GM18867 (cell line): Measurements from ENCODE around the gene ACAA1.

Experiments
- ATAC-seq: cut with Tn5 transposase; IDR thresholded peaks from one replicate; pipeline ENCODE4 v1.9.1; 2021; ENCODE audit warnings: mild to moderate bottlenecking, moderate library complexity; ENCODE audit not compliant: unreplicated experiment

ACAA1 gene

DNA sequence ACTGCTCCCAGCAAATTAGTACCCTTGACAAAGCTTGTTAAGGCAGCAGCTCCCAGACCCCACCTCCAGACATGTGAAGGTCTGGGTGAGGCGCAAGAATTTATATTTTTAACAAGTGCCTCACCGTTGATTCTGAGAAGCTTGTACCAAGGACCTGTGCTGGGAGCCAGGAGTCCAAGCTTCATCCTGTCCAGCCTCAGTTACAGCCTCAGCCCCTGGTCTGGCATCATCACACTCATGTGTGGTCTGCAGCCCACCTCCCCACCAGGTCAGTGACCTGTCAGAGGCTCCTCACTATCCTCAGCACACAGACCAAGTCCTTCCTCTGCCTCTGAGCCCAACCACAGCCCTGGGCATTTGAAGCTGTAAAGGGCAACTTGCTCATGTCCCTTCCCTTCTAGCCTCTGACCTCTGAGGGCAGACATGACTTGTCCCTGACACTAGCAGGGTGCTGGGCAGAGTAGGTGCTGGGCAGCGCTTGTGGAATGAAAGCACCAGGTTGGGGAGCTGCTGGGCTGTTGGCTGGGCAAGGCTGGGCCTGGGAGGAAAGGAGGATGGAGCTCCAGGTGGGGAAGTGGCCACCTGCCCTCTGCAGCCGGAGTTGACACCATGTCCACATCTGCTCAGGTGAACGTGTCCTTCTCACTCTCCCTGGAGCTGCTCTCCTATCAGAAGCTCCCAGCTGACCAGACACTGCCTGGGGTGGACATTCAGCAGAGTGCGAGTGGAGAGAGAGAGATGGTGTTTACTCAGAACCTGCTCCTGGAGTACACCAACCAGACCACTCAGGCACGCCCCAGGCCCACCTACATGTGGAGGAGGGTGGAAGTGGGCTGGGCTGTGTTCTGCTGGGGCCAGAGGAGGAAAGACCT, 16.9 kb downstream of the ACAA1 start:
- no peak for ATAC-seq

DNA sequence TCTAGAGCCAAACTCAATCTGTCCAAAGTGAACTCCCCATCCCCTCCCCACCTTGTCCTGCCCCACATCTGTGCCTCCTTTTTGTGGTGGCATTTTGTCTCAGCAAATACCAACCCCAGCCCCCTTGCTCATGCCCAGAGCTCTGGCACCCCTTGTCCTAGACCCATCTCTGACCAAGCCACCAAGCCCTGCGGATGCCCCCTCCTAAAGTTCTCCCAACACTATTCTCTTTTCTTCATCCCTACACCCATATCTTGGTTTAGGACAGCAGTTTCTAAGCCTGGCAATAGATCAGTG, 17.7 kb downstream of the ACAA1 start:
- ATAC-seq = no peak

DNA sequence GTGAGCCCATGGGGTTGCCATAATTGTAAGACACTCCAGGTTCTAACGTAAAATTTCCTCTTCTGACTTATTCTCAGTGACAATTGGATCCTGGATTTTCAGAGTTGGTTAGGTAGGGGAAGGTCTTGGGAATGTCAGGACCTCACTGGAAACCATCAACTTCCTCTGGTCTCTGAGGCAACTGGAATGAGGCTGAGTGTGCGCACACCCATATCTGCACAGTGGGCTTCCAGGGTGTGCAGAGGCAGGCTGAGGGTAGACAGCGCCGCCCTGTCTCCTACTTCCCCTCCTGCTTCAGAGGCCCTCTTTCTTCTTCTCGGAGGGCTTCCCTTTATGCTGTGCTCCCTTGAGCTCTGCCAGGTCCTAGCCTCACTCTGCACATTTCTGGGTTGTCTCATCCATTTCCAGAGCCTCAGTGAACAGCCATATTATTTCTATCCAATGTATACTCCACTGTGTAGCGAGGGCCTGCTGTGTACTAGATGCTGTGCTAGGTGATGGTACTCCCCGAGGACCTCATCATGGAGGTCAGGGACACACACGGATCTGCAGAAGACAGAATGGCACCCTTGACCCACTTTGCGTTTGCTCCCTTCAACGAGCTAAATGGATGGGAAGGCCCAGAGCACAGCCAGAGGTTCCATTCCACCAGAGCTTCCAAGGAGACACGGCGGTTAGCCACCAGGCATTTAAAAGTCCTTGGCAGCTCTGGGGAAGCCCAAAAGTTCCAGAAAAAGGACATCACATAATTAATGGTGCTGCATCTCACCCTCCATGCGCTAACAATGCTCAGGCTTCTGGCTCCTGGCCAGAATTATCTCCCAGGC, 18.3 kb downstream of the ACAA1 start:
- ATAC-seq = no peak

DNA sequence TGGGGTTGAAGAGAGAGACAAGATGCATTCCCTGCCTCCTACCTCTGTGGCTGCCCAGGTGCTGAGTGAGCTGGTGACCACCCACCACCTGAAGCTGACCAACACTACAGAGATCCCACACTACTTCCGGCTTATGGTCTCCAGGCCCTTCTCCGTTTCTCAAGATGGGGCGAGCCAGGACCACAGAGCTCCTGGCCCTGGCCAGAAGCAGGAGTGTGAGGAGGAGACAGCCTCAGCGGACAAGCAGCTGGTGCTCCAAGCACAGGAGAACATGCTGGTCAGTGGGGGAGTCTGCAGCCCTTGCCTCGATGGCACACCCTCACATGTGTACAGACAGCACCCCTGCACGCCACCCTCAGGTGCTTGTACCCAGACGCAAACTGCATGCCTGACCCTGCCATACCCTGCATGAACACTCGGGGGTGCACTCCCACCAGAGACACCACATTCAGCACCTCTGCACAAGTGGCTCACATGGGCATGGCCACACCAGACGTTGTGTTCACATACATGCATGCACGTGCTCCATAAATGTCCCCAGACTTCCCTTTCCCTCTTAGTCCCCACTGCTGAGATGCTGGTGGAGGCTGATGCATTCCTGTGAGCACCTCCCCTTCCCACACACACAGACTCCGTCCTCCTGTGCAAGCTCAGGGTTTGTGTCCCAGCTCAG, 19.0 kb downstream of the ACAA1 start:
- ATAC-seq = peak; percentile 85

DNA sequence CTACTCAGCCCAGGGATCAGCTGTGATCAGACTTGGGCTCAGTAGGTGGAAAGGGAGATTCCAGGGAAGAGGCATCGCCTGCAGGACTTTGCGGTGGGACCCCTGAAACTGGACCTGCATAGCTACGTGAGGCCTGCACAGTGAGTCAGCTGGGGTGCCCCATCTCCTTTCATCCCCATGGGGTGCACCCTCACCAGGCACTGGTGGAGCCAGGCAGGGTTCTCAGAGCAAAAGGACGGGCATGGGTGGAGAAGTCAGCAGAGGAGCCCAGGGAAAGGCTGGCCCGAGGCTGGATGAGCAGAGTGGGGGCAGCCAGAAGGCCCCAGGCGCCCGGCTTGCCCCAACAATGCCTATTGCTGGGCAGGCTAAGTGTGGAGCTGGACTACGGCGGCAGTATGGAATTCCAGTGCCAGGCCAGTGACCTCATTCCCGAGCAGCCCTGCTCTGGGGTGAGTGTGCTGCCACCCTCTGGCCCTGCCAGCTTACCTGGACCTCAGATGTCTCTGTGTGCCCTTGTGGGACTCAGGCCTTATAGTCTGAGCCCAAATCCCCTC, 19.7 kb downstream of the ACAA1 start:
- ATAC-seq = no peak

DNA sequence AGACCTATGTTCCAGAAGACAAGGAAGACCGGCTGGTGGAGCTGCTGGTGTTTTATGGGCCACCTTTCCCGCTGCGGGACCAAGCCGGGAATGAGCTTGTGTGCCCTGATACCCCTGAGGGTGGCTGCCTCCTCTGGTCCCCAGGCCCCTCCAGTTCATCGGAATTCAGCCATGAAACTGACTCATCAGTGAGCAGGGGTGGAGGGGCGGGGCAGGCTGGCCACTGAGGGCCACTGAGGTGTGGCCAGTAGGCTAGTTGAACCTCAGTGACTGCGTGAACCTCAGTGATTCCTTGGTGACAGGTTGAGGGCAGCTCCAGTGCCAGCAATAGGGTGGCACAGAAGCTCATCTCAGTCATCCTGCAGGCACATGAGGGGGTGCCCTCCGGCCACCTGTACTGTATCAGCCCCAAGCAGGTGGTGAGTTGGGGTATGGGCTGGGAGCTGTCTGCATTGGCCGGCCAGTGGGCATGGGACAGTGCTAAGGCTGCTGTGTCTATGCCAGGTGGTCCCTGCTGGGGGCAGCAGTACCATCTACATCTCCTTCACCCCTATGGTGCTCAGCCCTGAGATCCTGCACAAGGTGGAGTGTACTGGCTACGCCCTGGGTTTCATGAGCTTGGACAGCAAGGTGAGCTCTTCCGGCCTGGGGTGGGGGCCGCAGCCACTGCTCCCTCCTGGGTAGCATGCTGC, 20.3 kb downstream of the ACAA1 start:
- ATAC-seq = no peak

DNA sequence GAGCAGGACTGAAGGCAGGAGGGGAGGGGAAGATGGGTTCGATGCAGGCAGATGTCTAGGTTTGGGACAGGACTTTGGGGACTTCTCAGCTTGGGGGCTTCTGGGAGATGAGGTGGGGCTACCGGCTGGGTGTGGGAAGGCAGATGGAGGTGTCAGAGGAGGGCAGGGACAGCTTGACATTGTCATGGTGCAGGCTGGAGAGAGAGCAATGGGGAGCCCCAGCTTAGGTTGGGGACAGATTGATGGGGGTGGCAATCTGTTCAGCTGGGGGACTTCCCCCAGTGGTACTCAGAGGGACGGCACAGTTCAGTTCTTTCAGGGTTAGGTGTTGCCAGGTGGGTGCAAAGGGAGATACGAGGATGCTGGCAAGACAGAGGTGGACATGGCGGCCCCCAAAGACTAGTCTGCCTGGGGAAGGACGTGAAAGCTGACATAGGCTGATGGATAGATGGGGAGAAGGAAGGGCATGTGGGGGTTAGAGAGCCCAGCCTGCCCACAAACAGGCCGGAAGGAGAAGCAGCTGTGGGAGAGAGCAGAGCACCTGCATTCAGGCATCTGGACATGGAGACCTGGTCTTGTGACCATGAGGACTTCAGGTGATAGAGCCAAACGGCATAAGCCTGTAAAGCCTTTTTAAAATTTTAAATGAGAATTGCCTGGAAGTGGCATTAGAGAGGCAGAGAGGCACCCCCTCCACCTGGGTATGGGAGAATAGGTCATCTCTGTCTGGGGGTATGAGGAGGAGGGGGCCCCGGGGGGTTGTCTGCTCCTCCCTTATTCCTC, 21.1 kb downstream of the ACAA1 start:
- no peak for ATAC-seq

DNA sequence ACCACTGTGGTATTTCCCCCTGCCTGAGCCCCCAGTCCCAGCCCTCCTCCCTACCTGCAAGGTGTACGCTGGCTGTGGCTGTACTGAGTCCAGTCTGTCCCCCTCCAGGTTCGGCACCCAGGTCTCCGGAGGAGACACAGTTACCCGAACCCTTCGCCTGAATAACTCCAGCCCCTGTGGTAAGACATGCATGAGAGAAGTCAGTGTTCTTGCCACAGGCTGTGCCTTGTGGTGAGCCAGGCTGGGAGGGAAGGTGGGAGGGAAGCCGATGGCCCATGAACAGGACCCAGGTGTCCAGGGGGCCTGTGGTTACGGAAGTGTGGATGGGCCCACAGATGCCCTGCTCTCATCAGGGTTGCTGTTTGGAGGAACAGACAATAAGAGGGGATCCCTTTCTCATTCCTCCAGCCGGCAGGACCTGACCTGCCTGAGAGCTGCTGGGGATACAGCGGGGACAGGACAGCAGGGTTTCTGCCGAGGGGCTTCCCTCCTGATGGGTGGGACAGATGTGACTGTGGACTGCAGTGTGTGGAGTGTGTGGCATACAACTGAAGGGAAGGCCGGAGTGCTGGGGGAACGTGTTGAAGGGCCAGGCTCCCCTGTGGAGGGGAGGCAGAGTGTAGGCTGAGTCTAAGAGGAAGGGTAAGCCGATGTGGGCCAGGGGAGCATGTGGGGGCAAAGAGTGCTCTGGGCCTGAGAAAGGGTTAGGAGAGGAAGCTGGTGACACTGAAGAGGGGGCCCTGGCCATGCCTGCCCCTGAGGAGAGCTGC, 21.9 kb downstream of the ACAA1 start:
- no peak for ATAC-seq

DNA sequence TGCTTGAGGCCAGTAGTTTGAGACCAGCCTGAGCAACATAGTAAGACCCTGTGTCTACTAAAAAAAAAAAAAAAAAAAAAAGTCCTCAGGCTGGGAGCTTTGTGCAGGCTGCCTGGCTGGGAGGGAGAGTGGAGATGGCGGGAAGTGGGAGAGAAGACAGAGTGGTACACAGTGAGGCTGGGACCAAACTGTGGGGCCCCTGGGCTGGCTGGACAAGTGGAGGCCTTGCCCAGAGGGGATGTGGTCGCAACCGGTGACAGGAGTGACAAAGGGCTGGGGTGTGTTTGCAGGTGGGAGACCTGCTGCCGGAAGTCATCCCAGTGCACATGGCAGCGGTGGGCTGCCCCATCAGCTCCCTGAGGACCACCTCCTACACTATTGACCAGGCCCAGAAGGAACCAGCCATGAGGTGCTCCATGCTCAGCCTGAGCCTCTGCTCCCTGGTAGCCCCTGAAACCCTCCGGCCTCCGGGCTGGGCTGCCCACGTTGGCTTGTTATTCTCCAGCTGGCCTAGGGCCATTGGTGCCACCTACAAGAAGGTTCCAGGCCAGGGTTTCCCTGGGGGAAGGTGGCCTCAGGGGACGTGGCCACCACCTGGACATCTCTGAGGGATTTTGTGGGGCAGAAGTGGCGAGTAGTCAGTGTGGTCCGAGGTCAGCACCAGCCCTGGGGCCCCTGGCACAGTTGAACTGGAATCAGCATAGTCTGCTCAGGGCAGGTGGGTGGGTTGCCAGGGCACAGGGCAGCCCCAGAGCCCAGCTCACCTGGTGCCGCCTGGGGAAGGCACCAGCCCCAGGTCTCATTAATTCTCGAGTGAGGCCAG, 22.7 kb downstream of the ACAA1 start:
- no peak for ATAC-seq

DNA sequence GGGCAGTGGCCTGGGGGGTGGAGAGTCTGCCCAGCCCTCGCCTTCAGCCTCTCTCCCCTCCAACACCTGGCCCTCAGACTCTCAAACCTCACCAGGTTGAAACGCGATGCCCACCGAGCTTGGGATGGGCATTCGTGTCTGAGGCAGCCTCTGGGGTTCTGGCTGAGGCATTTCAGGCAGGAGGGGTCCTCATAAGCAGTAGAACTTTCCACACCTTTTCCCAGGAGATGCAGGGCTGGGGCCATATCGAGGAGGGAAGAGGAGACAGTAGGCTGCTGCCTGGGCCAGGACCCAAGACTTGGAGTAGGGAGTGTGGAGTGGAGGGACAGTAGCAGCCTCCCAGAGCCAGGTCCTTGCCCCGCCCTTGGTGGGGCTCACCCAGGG, 24.6 kb downstream of the ACAA1 start:
- no peak for ATAC-seq

DNA sequence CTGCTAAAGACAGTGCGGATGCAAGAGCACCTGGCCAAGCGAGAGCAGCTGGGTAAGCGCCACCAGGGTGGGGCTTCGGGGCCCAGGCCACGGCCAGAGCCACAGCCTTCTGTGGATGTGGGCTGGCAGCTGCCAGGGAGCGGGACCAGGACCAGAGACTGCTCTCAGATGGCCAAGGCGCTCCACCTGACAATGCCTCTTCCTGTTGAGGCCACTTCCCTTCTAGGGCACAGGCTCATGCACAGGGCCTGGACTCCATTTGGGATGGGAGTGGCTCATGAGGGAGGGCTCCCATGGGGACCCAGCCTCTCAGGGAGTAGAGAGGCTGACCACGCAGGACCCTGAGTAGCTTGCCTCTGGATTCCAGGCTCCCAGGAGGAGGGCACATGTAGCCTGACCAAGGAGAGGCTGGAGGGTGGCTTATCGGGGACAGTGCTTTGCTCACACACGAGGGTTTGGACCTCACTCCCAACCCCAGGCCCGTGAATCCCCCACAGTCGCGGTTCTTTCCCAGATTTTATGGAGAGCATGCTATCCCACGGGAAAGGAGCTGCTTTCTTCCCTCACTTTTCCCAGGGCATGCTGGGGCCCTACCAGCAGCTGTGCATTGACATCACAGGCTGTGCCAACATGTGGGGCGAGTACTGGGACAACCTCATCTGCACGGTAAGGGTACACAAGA, 25.1 kb downstream of the ACAA1 start:
- ATAC-seq = no peak

DNA sequence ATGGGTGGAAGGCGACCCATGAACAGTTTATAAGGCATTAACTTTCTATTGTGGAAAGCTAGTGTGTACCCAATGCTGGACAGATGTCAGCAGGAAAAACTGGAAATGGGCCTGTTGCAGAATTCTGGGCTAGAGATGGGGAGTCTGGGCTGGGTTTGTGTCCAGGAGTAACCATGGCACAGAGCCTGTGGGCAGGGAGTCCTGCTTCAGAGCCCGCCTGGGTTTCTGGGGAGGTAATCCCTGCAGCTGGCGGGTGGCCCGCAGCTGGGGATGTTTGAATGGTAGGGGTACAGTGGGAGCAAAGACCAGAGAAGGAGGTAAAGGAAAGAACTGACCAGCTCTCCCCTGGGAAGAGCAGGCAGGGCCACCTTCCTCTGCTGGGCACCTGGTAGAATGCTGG, 25.7 kb downstream of the ACAA1 start:
- no peak for ATAC-seq

DNA sequence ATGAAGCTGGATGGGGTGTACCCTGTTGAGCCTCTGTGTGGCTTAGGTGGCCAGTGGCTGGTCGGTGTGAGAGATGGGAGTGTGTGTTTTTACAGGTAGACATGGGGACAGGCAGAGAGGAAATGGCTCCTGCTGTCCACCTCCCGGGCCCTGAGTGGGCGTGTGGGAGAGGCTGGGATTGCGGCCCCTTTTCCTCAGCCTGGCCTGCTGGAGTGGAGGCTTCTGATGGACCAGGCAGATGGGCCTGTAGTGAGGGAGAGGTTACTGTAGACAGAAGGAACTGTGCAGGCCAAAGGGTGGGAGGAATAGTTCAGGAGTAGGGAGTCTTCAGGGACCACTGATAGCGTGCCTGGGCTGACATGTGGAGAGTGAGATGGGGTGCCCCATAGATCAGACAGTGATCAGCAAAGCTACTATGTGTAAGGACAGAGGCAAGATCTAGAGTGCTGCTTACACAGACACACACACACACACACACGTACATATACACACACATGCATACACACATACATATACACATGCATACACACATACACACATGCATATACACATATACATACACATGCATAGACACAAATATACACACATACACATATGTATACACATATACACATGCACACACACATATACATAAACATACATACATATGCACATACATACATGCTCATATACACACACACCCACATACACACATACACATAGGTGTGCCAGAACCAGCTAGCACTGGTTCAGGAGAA, 26.4 kb downstream of the ACAA1 start:
- ATAC-seq = no peak

DNA sequence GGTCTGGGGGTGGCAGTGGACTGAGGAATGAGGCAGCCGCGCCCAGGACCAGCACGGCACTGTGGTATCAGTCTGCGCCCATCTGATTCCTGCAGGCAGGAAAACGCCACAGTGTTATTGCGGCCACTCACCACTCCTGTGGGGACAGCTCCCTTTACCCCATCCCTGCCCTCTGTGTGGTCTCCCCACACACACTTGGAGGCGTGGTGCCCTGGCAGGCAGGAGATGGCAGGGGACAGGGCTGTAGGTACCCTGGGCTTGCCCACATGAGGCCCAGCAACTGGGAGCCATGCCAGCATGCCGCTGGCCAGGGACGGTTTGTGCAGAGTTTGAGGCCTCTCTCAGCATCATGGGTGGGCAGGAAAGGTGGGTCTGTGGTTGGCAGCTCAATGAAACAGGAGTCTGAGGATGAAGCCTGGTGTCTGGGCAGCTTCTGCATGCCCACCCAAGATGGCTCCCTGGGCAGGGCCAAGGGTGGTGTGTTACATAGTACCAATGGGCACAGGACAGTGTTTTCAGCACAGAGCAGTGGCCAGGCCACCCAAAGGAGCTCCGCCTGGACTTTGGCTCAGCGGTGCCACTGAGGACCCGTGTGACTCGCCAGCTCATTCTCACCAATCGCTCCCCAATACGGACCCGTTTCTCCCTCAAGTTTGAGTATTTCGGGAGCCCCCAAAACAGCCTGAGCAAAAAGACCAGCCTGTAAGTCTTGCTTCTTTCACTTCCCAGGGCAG, 27.2 kb downstream of the ACAA1 start:
- ATAC-seq = no peak

DNA sequence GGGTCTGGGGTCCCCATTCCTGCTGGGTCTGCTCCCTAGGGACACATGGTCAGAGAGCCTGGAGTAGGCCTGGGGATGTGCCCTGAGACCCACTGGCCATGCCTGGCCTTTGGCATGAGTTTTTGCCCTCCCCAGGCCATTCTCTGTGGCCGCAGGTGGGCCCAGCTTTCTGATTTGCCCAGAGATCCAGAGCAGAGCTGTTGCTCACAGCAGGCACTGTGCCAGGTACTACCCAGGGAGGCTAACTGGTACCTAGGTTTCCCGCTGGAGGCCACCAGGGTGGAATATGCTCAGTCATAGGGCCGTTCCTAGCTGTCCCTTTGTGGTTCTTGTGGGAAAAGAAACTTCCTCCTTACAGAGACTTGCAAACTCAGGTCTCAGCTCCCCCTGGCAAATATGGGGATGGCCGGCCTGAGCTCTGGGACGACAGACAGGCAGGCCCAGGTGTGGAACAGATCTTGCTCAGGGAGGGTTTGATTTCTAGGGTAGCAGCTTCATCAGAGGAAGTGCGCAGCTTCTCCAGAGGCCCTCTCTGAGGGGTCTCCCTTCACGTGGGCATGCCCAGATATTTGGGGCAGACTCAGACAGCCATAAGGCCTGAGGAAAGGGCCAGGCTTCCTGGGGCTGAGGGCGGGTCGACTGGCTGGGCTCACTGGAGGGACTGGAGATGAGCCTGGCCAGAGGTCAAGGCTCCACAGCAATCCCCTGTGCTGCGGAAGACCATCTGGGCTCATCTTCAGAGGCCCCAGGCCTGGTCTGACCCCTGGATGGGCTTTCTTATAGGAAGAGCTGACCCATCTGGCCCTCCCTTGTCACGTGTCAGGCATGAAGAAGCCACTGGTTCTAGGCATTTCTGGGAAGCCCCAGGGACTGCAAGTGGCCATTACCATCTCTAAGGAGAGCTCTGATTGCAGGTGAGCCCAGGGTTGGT, 28.0 kb downstream of the ACAA1 start:
- no peak for ATAC-seq
